Measurements from ENCODE around the gene ROBO2. TPM values are rescaled to one million over a fixed set of nuclear protein-coding genes. Genes with fewer than 3 reads are reported as not detected.

Gene ROBO2
- total RNA-seq, 2 donors from 2014 or later = 9.8 to 9.9 TPM

- H3K4me1 ChIP-seq (ENCODE audit: control insufficient read depth in 1 of 2, low read depth in 2 of 2) = no peaks in the 10 kb centered on the region
- no peak overlapping the region for H3K4me3 ChIP-seq
- no peak for TF ChIP-seq CTCF (IDR thresholded peaks at IDR 0.05)
- no peak overlapping the region for H3K27ac ChIP-seq
- H3K9me3 ChIP-seq = no peaks in the 10 kb centered on the region
- no peaks in the 10 kb centered on the region for H3K27me3 ChIP-seq (replicated peaks; ENCODE audit: insufficient read depth)
- no peak for DNase-seq (ENCODE audit: low spot score)
- no peaks in the 10 kb centered on the region for H3K36me3 ChIP-seq
- no peak for ATAC-seq (ENCODE audit: insufficient number of reproducible peaks, low FRiP score, low read depth)
These were observed 659.3 kb downstream of the ROBO2 start for GRCh38 chr3:77699125-77699691.
